GM18951 (cell line): ENCODE results near the gene SACM1L.

Experiments
- POLR2A ChIP-seq: IDR thresholded peaks from 4 replicates; pipeline ENCODE4 v1.6.1; 2011; ENCODE audit warnings: mild to moderate bottlenecking; ENCODE audit not compliant: insufficient read length, insufficient read depth; ENCODE audit errors: extremely low read depth
- in situ Hi-C: fragments of 300-500 bp; cut with MboI; formaldehyde crosslinking; loops from one replicate; pipeline ENCODE4 v1.12.0; 2022; ENCODE audit warnings: low sequenced_read_pairs, mixed read lengths, inconsistent platforms; ENCODE audit not compliant: unreplicated experiment

Gene SACM1L

DNA sequence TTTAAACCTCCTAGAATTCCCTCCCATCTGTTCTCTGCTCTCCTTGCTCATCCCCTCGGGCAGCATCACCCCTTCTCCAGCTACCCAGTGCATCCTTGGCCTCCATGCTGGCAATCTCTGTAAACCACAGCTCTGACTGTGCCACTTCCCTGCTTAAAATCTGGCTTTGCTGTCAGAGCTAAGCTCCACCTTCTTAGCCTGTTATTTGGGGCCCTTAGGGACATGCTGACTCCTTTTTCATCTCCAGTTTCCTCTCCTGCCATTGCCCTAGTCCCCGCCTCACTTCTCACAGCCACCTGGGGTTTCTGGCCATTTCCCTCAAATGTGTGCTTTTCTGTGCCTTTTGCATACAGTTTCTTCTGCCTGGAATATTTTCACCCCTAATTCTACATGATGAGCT lies 101.4 kb downstream of the SACM1L start:
- TF ChIP-seq POLR2A = no peak
- in situ Hi-C loops = no loop called here

- in situ Hi-C loops = no loop called here
- no peak for TF ChIP-seq POLR2A
Measured at GRCh38 chr3:45792036-45792435, 102.8 kb downstream of the SACM1L start.

- in situ Hi-C loops = no loop called here
- no peak for TF ChIP-seq POLR2A
Measured at GRCh38 chr3:45792516-45793172, 103.4 kb downstream of the SACM1L start.

DNA sequence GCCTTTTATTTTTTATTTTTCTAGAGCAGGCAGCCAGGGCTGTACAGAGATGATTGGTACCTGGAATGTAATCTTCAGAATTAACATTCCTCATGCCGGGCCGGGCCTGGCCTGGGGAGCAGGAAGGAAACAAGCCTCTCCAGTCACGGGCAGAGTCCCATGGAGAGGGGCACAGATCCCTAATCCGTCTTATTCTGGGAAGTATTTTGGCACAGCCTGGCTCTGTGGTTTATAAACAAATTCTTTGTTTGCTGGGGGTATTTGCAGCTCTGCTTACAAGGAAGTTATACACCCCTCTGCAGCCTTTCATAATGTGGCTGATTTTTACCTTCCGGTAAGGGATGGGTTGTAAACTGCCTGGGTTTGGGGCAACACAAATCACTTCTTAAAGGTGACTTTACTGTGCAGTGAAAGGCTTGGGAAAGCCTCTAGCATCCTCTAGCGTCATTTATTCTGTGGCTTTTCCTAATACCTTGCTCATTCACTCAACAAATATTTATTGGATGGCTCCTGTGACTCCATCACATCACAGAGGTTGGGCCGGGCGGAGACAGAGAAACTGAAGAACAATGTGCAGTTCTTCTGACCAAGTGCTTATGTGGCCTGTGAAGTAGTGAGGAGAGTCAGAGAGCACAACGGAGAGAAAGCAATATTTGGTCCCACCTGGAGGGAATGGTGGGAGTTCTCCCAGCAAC lies 104.4 kb downstream of the SACM1L start:
- TF ChIP-seq POLR2A = no peak
- in situ Hi-C loops = no loop called here

GRCh38 chr3:45794177-45794560 lies 105.0 kb downstream of the SACM1L start:
- in situ Hi-C loops = no loop called here
- no peak for TF ChIP-seq POLR2A

DNA sequence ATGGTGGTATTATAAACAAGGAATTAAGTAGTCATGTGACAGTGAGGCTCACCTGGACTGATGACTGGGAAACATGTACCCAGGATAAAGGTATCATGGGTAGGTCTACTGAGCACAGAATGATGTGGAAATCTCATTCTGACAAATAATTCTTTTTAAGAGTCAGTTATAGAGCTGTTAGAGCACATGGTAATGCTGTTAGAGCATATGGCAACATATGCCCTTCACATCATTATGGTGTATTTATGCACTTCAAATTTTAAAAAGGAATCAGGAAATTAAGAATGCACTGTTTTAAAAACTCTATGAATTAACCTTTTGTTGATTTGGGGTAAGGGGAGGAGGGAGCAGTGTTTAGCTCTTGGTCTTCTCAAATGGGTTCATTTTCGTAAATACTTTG lies 105.5 kb downstream of the SACM1L start:
- TF ChIP-seq POLR2A = no peak
- in situ Hi-C loops = no loop called here
